ENCODE measurements around the gene ADD3. TPM values are rescaled to one million over a fixed set of nuclear protein-coding genes. Genes with fewer than 3 reads are reported as not detected.

ADD3 gene
- total and polyA plus RNA-seq, 2 donors (not counting 3 experiments of a cell fraction or from before 2014, with no cell fraction given), result 14.9 to 55.2 TPM

- intact Hi-C loops (cut with micrococcal nuclease), result loop anchor here (1.0 to 2.0 kb wide), 5 partner anchors 28 to 300 kb away; partner anchors contain the start of gene ADD3
- TF ChIP-seq POLR2AphosphoS5 (IDR thresholded peaks at IDR 0.05; ENCODE audit: insufficient read depth, low read depth, low read length), result no peak
- TF ChIP-seq JUN (IDR thresholded peaks at IDR 0.05; ENCODE audit: borderline replicate concordance, insufficient read depth, insufficient read length, low read depth), result no peak
- TF ChIP-seq, protein P1, sequence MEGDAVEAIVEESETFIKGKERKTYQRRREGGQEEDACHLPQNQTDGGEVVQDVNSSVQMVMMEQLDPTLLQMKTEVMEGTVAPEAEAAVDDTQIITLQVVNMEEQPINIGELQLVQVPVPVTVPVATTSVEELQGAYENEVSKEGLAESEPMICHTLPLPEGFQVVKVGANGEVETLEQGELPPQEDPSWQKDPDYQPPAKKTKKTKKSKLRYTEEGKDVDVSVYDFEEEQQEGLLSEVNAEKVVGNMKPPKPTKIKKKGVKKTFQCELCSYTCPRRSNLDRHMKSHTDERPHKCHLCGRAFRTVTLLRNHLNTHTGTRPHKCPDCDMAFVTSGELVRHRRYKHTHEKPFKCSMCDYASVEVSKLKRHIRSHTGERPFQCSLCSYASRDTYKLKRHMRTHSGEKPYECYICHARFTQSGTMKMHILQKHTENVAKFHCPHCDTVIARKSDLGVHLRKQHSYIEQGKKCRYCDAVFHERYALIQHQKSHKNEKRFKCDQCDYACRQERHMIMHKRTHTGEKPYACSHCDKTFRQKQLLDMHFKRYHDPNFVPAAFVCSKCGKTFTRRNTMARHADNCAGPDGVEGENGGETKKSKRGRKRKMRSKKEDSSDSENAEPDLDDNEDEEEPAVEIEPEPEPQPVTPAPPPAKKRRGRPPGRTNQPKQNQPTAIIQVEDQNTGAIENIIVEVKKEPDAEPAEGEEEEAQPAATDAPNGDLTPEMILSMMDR (IDR thresholded peaks at IDR 0.05; ENCODE audit: extremely low read depth in 1 of 2, insufficient read depth in 1 of 2, low read depth in 1 of 2, low read length in 2 of 2), result peak; percentile 71 to 77
- POLR2A ChIA-PET, result interaction anchor here (0.5 kb wide), 1 partner anchor 247 kb away, joined by 4 read pairs; no protein-coding TSS in a partner anchor
- no peaks in the 10 kb centered on the region for H3K27me3 ChIP-seq (ENCODE audit: control insufficient read depth in 2 of 2, insufficient read depth in 2 of 2, low read length in 2 of 2)
- dilution Hi-C loops (cut with MboI; ENCODE audit: extremely low pct_ligation_motif_present, low sequenced_read_pairs), result no loop called here
- no peak overlapping the region for H3K9ac ChIP-seq (replicated peaks; ENCODE audit: extremely low read depth, insufficient read depth, low read length)
- no TSS peak for BruUV-seq (replicated peaks)
- DNase-seq (ENCODE audit: low read depth, low spot score) (peak; percentile 66), FAIRE-seq (no peak)
- H4K20me1 ChIP-seq (replicated peaks; ENCODE audit: control insufficient read depth, extremely low read depth, insufficient read depth, low read length), result no peaks in the 10 kb centered on the region
- H3K4me1 ChIP-seq (ENCODE audit: control insufficient read depth, extremely low read depth, insufficient read depth, low read length), result no peaks in the 10 kb centered on the region
- no peaks in the 10 kb centered on the region for H3K9me3 ChIP-seq (replicated peaks; ENCODE audit: control insufficient read depth, insufficient read depth, low read length)
- no peak overlapping the region for H3K27ac ChIP-seq (ENCODE audit: insufficient read depth, low read depth, low read length)
- no peaks in the 10 kb centered on the region for H3K36me3 ChIP-seq (ENCODE audit: control insufficient read depth in 2 of 2, extremely low read depth in 1 of 2, insufficient read depth in 2 of 2, low read length in 2 of 2)
- no peak overlapping the region for H2AFZ ChIP-seq (ENCODE audit: low read depth, low read length)
- no peak overlapping the region for H3K4me3 ChIP-seq (replicated peaks in 1 of 3; ENCODE audit: insufficient read depth in 1 of 3, low read depth in 1 of 3, low read length in 3 of 3)
- no peaks in the 10 kb centered on the region for H3K79me2 ChIP-seq (ENCODE audit: control insufficient read depth, insufficient read depth, low read length)
- CTCF ChIA-PET, result interaction anchor here (0.7 to 5.7 kb wide), 29 partner anchors 9 to 300 kb away, joined by 3 to 68 read pairs (median 5); partner anchors contain the start of gene ADD3
- H3K9me1 ChIP-seq (replicated peaks; ENCODE audit: control insufficient read depth, extremely low read depth, insufficient read depth, low read length), result no peaks in the 10 kb centered on the region
- H3K4me2 ChIP-seq (ENCODE audit: insufficient read depth, low read length), result no peak overlapping the region
Measured at GRCh38 chr10:109978481-109978880, 29.3 kb upstream of the ADD3 start.

- Histone ChIP-seq H3K27me3 (ENCODE audit: control insufficient read depth in 2 of 2, insufficient read depth in 2 of 2, low read length in 2 of 2) (no peaks in the 10 kb centered on the region), H3K79me2 (ENCODE audit: control insufficient read depth, insufficient read depth, low read length) (no peaks in the 10 kb centered on the region), H3K36me3 (ENCODE audit: control insufficient read depth in 2 of 2, extremely low read depth in 1 of 2, insufficient read depth in 2 of 2, low read length in 2 of 2) (no peaks in the 10 kb centered on the region), H2AFZ (ENCODE audit: low read depth, low read length) (no peak overlapping the region), H3K9me3 (replicated peaks; ENCODE audit: control insufficient read depth, insufficient read depth, low read length) (no peaks in the 10 kb centered on the region), H3K27ac (ENCODE audit: insufficient read depth, low read depth, low read length) (no peak overlapping the region), H3K4me1 (ENCODE audit: control insufficient read depth, extremely low read depth, insufficient read depth, low read length) (no peaks in the 10 kb centered on the region), H4K20me1 (replicated peaks; ENCODE audit: control insufficient read depth, extremely low read depth, insufficient read depth, low read length) (no peaks in the 10 kb centered on the region), H3K4me2 (ENCODE audit: insufficient read depth, low read length) (no peak overlapping the region), H3K4me3 (replicated peaks in 1 of 3; ENCODE audit: insufficient read depth in 1 of 3, low read depth in 1 of 3, low read length in 3 of 3) (no peak overlapping the region), H3K9me1 (replicated peaks; ENCODE audit: control insufficient read depth, extremely low read depth, insufficient read depth, low read length) (no peaks in the 10 kb centered on the region), H3K9ac (replicated peaks; ENCODE audit: extremely low read depth, insufficient read depth, low read length) (no peak overlapping the region)
- TF ChIP-seq, protein P2, sequence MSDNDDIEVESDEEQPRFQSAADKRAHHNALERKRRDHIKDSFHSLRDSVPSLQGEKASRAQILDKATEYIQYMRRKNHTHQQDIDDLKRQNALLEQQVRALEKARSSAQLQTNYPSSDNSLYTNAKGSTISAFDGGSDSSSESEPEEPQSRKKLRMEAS (IDR thresholded peaks at IDR 0.05; ENCODE audit: insufficient read depth, insufficient read length), result no peak
- no peak for TF ChIP-seq JUN (IDR thresholded peaks at IDR 0.05; ENCODE audit: borderline replicate concordance, insufficient read depth, insufficient read length, low read depth)
- TF ChIP-seq POLR2AphosphoS5 (IDR thresholded peaks at IDR 0.05; ENCODE audit: insufficient read depth, low read depth, low read length), result no peak
- no peak for TF ChIP-seq EZH2 (IDR thresholded peaks at IDR 0.05; ENCODE audit: borderline replicate concordance, low read depth, low read length, severe bottlenecking)
- TF ChIP-seq GATA2 (IDR thresholded peaks at IDR 0.05; ENCODE audit: insufficient read depth, insufficient read length, low read depth, low read length), result no peak
- no peak for TF ChIP-seq POLR2A (IDR thresholded peaks at IDR 0.05; ENCODE audit: low read depth, low read length)
- no peak for TF ChIP-seq FOS (IDR thresholded peaks at IDR 0.05; ENCODE audit: borderline replicate concordance, insufficient read depth, low read length)
- no peak for TF ChIP-seq MYC (IDR thresholded peaks at IDR 0.05; ENCODE audit: low read depth, low read length)
- TF ChIP-seq, protein P1 (IDR thresholded peaks at IDR 0.05; ENCODE audit: extremely low read depth in 1 of 2, insufficient read depth in 1 of 2, low read depth in 1 of 2, low read length in 2 of 2), result no peak
- CTCF ChIA-PET, result interaction anchor here (0.8 to 5.7 kb wide), 13 partner anchors 9 to 159 kb away, joined by 3 to 68 read pairs (median 11); partner anchors contain the start of gene ADD3
- POLR2A ChIA-PET, result no interaction called here
- FAIRE-seq (no peak), DNase-seq (ENCODE audit: low read depth, low spot score) (no peak)
- dilution Hi-C loops (cut with MboI; ENCODE audit: extremely low pct_ligation_motif_present, low sequenced_read_pairs) (no loop called here), intact Hi-C loops (cut with micrococcal nuclease) (loop anchor here (2.0 kb wide), 2 partner anchors 28 to 300 kb away; partner anchors contain the start of gene ADD3)
- no TSS peak for BruUV-seq (replicated peaks)
Measured at GRCh38 chr10:109979215-109979614, 28.6 kb upstream of the ADD3 start.
